Psoas muscle (tissue), 8 donors: ENCODE results near the gene PRR32. TPM values are rescaled to one million over a fixed set of nuclear protein-coding genes. Genes with fewer than 3 reads are reported as not detected.

Experiments used
- ATAC-seq, 4 donors: fragments of 200-7000 bp; cut with Tn5 transposase; one replicate each; pipeline ENCODE4 v1.9.1; 2020; ENCODE audit warnings: moderate library complexity in 3 of 4, mild to moderate bottlenecking in 2 of 4
- DNase-seq, 2 donors: peaks; one replicate each; pipeline ENCODE4 v3.0.0-alpha.2; 2020
- H3K27ac ChIP-seq: fragments of 200-600 bp; one replicate; pipeline ENCODE4 v1.8.0; 2022
- H3K27me3 ChIP-seq, 3 donors: fragments of 200-600 bp in 1 of 3; one replicate each; pipeline versions ENCODE4 v1.6.1 to v1.8.0; 2013 to 2022; ENCODE audit warnings: low read length in 2 of 3, mild to moderate bottlenecking in 2 of 3, moderate library complexity in 1 of 3; ENCODE audit not compliant: insufficient read depth in 3 of 3
- H3K36me3 ChIP-seq, 2 donors: fragments of 200-600 bp in 1 of 2; one replicate each; pipeline versions ENCODE4 v1.6.1 to v1.8.0; 2013 to 2022; ENCODE audit warnings: low read depth in 1 of 2, mild to moderate bottlenecking in 1 of 2, moderate library complexity in 1 of 2; ENCODE audit not compliant: insufficient read depth in 1 of 2
- H3K4me1 ChIP-seq: fragments of 200-600 bp; one replicate; pipeline ENCODE4 v1.8.0; 2022
- H3K4me3 ChIP-seq: fragments of 200-600 bp; one replicate; pipeline ENCODE4 v1.8.0; 2022; ENCODE audit warnings: mild to moderate bottlenecking
- H3K9me3 ChIP-seq: fragments of 200-600 bp; one replicate; pipeline ENCODE4 v1.8.0; 2022
- WGBS, 3 donors: extraction: QIAGEN DNeasy Blood & Tissue Kit; methylation state at CpG; one replicate each; pipeline versions ENCODE4 v1.1.6 to v1.1.7; 2013; 5-methylcytosine and 5-hydroxymethylcytosine counted together
- intact Hi-C, 2 donors: fragments of 100-400 bp; cut with DNase I; formaldehyde crosslinking; loops; one replicate each; pipeline versions ENCODE4 v1.11.0 to v1.14.2; 2022
- polyA plus RNA-seq, 3 donors: library from polyadenylated mRNA; stranded (reverse); fragments of 200-250 nt; gene quantifications; one replicate each; pipeline ENCODE4 v1.2.3, GENCODE V29; 2013
- total RNA-seq, 4 donors: library from RNA; stranded (reverse); fragmentation: NEBNext Ultra II Directional in 2 of 4; extraction: Animal tissue kit (Norgen Biotek cat#: 25700) in 2 of 4; gene quantifications; one replicate each; pipeline versions ENCODE4 v1.2.1 to v1.2.4, GENCODE V29; 2021 to 2023
- TF ChIP-seq, protein P1 (sequence below): fragments of 200-600 bp; IDR thresholded peaks from one replicate; pipeline ENCODE4 v1.8.0; 2022; ENCODE audit warnings: antibody characterized with exemption
- donor health status: healthy with polysubstance abuse.
- donor health status: DM: no; HTN: no; CAD: no; lungs with moderate emphysema.
- donor health status: Bipolar disorder and iron deficiency.
- donor health status: healthy.
- donor health status: DM: yes; HTN: yes; CAD: no.
- donor health status: DM: no; HTN: no; CAD: no.
- donor health status: DM: no; HTN: no; CAD: no.
- donor health status: DM: yes; HTN: yes; CAD: no.

The PRR32 gene
- total and polyA plus RNA-seq, 7 donors = 2.4 to 7.9 TPM; not detected in 5

DNA sequence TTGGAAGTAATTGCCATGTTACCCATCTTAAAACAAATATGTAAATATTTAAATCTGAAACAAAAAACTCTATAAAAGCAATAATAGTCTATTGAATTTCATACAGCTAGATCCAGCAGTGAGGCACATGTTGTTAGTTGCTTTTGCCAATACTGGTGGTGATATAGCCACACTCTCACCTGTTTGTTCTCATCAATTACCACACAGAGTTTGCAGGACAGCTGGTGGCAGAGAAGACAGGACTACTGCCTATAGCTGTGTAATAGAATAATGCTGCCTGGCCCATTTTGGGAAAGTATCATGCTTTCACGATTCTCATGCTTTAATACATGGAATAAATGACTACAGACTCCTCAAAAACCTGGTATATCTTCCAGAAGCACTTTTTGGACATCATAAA is 3.7 kb upstream of the PRR32 start:
- ATAC-seq = peak in 1 of 4 donors; percentile 41
- TF ChIP-seq, protein P1, sequence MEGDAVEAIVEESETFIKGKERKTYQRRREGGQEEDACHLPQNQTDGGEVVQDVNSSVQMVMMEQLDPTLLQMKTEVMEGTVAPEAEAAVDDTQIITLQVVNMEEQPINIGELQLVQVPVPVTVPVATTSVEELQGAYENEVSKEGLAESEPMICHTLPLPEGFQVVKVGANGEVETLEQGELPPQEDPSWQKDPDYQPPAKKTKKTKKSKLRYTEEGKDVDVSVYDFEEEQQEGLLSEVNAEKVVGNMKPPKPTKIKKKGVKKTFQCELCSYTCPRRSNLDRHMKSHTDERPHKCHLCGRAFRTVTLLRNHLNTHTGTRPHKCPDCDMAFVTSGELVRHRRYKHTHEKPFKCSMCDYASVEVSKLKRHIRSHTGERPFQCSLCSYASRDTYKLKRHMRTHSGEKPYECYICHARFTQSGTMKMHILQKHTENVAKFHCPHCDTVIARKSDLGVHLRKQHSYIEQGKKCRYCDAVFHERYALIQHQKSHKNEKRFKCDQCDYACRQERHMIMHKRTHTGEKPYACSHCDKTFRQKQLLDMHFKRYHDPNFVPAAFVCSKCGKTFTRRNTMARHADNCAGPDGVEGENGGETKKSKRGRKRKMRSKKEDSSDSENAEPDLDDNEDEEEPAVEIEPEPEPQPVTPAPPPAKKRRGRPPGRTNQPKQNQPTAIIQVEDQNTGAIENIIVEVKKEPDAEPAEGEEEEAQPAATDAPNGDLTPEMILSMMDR = no peak
- intact Hi-C loops = no loop called here
- no peaks in the 10 kb centered on the region for H3K27me3 ChIP-seq
- no peaks in the 10 kb centered on the region for H3K4me1 ChIP-seq
- no peak overlapping the region for H3K27ac ChIP-seq
- no peak for DNase-seq
- WGBS, 3 donors = 9 to 17% (median 10%) methylated on average over 1 of the region's 1 CpG
- H3K36me3 ChIP-seq = no peaks in the 10 kb centered on the region
- no peaks in the 10 kb centered on the region for H3K9me3 ChIP-seq
- no peak overlapping the region for H3K4me3 ChIP-seq

DNA sequence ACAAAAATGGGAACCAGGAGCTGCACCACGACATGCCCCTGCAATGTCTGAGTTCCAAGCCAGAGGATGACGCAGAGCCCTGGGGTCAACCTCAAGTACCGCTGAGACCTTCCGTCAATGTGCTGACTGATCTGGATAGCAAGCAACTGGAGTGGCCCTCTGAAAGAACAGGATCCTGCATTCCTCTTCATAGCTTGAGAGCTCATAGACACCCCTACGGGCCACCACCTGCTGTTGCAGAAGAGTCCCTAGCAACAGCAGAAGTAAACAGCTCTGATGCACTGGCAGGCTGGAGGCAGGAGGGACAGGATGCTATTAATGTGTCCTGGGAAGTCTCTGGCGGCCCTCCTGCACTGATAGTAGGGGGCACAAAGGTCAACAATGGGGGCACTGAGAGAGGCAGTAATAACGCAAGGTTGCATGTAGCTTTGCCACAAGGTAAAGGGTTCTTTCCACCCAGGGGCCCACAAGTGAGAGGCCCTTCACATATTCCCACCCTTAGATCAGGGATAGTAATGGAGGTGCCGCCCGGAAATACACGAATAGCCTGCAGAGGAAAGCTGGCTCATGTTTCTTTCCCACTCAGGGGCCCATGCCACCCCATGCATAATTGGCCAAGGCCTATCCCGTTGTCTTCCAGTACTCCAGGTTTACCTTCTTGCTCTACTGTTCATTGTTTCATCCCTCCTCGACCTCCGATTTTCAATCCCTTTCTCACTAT is 1.3 kb downstream of the PRR32 start:
- TF ChIP-seq, protein P1 = no peak
- no peak overlapping the region for H3K27ac ChIP-seq
- no peak overlapping the region for H3K4me3 ChIP-seq
- no peaks in the 10 kb centered on the region for H3K4me1 ChIP-seq
- H3K27me3 ChIP-seq = no peaks in the 10 kb centered on the region
- intact Hi-C loops = no loop called here
- no peaks in the 10 kb centered on the region for H3K9me3 ChIP-seq
- no peak for DNase-seq
- peak in 2 of 4 donors; percentile 20 to 72 for ATAC-seq
- no peaks in the 10 kb centered on the region for H3K36me3 ChIP-seq
- WGBS, 3 donors = 69 to 79% (median 77%) methylated on average over 12 to 13 of the region's 13 CpGs

DNA sequence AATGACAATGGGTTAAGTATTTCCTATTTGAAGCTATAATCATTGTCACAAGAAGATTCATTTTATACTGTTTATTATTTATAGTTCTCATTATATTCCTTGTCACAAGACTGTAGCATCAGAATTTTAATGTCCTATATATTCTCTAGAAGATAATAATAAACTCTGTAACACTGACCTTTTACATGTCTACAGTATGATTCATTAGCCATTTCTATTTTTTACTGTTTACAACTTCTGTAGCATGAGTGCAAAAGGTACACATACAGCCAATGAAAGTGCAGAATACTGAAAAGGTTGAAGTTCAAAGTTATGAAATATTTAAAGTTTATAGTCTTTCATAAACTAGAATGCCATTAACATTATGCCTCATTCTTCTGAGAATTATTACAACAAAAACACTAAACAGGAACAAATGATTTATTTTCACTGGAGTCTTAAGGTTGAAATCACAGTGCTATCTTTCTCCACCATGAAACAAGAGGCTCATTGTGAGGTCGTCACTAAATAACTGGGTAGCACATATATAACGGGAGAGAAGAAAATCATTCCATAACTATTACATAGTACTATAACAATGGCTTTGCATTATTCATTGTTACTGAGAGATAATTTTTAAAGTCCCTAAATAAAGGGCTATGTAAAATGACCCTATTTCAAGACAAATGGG is 4.9 kb downstream of the PRR32 start:
- intact Hi-C loops = no loop called here
- TF ChIP-seq, protein P1 = no peak
- no peaks in the 10 kb centered on the region for H3K4me1 ChIP-seq
- H3K4me3 ChIP-seq = no peak overlapping the region
- H3K27ac ChIP-seq = no peak overlapping the region
- no peak for ATAC-seq
- H3K9me3 ChIP-seq = no peaks in the 10 kb centered on the region
- WGBS, 3 donors = 22 to 38% (median 30%) methylated on average over 2 of the region's 2 CpGs
- no peaks in the 10 kb centered on the region for H3K36me3 ChIP-seq
- H3K27me3 ChIP-seq = no peaks in the 10 kb centered on the region
- no peak for DNase-seq

DNA sequence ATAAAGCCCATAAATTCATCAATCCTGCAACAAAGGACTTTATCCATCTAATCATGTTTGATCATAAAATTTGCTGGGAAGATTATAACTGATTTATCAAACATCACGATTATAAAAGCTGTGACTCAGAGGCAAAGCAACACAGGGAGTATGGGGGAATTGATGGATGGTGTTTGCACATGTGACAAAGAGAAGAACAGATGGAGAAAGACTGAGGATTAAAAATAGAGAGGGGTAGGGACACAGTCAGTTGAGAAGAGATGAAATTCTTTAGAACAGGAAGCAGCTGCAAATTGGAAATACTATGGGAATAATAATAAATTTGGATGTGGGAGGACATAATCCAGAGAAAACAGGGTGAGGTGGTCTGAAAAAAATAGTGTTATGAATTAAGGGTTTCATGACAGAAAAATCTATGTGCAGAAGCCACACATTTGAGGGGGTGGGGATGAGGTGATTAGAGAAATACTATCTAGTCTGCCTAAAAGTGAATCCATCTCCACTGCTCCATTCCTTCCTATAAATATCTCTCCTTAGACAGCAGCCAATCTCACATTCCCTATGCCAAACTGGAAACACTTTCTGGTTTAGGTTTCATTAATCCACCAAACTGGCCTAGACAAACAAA is 6.2 kb downstream of the PRR32 start:
- TF ChIP-seq, protein P1 = no peak
- intact Hi-C loops = no loop called here
- DNase-seq = no peak
- Histone ChIP-seq H3K36me3 (no peaks in the 10 kb centered on the region), H3K4me1 (no peaks in the 10 kb centered on the region), H3K9me3 (no peaks in the 10 kb centered on the region), H3K4me3 (no peak overlapping the region), H3K27me3 (no peaks in the 10 kb centered on the region), H3K27ac (no peak overlapping the region)
- 23 to 61% (median 32%) methylated on average over 1 of the region's 1 CpG for WGBS, 3 donors
- no peak for ATAC-seq
